Tongue (tissue), 2 donors: ENCODE results near the gene FAM163A. TPM values are rescaled to one million over a fixed set of nuclear protein-coding genes. Genes with fewer than 3 reads are reported as not detected.
"Not testable (repeated sequence)": the region's sequence is repeated elsewhere in the genome, so short reads cannot be mapped to it uniquely, and the experiment has no call there.

Source experiments
- DNase-seq: peaks from one replicate; pipeline ENCODE4 v3.0.0-alpha.2; 2015
- total RNA-seq: library from RNA; depleted of rRNA; stranded (reverse); fragments of >200 nt; gene quantifications from one replicate; pipeline ENCODE4 v1.2.3, GENCODE V29; 2014

Gene FAM163A
- 0.21 TPM for total RNA-seq

GRCh38 chr1:179742717-179743678, at the start of gene FAM163A:
Gene FAM163A (plus strand): TSS chr1:179743291. CDS start chr1:179813098, 69,807 bp downstream.
- DNase-seq: peak; percentile 38

GRCh38 chr1:179694530-179694929, 48.6 kb upstream of the FAM163A start:
- DNase-seq: not testable (repeated sequence)

- no peak for DNase-seq
Observed at GRCh38 chr1:179702946-179703539, 40.0 kb upstream of the FAM163A start.

GRCh38 chr1:179706339-179706941, 36.7 kb upstream of the FAM163A start:
- DNase-seq: peak; percentile 91

GRCh38 chr1:179707406-179707805, 35.7 kb upstream of the FAM163A start:
- DNase-seq: no peak

DNA sequence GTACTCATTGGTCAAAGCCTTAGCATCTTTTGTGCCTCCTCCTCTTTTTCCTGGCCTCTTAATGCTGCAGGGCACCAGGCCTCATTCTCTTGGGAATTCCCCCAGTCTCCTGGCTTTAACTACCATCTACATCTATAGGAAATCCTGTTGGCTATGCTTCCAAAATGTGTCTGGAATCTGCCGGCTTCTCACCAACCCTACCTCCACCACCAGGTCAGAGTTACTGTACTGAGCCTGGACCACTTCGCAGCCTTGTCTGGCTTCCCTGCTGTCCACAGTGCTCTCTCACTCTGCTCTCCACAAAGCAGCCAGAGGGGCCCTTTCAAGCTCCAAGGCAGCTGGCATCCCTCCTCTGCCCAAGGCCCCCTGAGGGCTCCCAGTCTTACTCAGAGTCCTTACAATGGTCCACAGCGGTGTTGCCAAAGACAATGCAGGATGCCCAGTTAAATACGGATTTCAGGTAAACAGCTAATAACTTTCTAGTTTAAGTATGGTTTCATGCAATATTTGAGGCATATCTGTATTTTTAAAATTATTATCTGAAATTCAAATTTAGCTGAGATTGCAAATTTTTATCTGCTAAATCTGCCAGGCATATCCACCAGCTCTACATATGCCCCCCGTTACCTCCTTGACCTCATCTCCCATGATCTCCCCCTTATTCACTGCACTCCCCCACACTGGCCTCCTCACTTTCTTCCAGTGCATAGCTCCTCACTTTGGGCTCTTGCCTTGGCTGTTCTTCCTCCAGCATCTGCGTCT, 34.5 kb upstream of the FAM163A start:
- no peak for DNase-seq

- peak; percentile 76 for DNase-seq
Observed at GRCh38 chr1:179709841-179710329, 33.2 kb upstream of the FAM163A start.

GRCh38 chr1:179714159-179714558, 28.9 kb upstream of the FAM163A start:
- DNase-seq: no peak

GRCh38 chr1:179714623-179715022, 28.5 kb upstream of the FAM163A start:
- DNase-seq: no peak

DNA sequence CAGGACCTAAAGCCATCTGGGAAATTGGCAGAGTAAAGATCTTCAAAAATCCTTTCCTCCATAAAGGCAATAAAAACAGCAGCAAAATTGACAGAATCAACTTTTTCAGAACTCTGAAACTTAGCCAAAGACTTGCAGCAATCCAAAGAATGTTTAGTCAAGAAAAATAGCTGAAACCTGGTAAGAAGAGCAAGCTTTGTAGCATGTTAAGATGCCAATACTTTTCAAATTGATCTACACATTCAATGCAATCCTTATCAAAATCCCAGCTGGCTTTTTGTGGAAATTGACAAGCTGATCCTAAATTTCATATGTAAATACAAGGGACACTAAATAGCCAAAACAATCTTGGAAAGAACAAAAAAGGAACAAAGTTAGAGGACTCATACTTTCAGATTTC, 23.8 kb upstream of the FAM163A start:
- DNase-seq: no peak

DNA sequence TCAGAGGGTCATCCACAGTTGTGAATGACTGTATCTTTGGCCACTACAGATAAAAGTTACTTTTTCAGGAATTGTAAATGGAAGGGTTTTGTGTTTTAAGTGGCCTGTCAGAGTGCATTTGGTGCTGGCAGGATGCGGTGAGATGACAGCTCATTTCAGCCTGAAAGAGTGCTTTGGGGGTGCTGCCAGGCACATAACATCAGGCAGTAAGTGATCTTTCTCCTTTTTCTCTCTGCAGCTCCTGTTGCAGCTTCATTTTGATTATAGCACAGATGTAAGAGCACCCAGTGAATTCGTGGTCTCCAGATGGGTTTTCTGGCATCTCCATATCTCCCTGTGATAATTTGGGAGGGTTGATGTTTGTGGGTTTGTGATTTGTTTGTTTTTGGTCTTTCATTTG, 14.8 kb upstream of the FAM163A start:
- no peak for DNase-seq

DNA sequence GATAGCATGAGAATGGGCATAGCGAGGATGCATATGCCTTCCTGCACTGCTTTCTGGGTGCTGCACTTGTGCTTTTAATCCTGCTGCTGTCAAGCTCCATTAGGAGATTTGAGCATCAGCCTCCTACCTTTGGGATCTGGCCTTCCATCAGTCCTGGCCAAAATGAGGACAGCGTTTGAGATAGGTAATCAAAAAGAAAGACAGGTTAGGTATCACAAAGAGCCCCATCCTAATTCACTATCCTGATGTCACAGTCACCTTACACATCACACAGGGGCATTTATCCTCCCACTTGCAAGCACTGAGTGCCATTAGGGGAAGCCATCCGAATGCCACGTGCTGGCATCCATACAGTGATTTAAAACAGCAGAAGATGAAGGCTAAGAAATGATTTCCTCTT, 13.2 kb upstream of the FAM163A start:
- no peak for DNase-seq

DNA sequence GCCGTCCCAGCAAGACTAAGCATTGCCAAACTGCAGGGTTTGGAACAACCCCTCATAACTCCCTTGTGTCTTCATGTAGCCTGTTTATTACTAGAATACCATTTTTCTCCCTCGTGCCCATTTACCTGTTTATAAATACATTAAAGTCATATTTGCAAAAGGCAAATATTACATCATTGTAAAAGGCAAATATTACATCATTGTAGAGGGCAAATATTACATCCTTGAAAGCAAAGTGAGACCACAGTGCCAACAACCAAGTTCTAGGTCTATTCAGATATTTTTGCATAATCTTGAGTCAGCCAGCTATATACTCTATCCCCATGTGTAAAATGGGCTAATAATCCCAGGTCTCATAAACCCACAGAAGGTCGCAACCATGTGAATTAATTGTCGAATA, 11.4 kb upstream of the FAM163A start:
- DNase-seq: no peak

DNA sequence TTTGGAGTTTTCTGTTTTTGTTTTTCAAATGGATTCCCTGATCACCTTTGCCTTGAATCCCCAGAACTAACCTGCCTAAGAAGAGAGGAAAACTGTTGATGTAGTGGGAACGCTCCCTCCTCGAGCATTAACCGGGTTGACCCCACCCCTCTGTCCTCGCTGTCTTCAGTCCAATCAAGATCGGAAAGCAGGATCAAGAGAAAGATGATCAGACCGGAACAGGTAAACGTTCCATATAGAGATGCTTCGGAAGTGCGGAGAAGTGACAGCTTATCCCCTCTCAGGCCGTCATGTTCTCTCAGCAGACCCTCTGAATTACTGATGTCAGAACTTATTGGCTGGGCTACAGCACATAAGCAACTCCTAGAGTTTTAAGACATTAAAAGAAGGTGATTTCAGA, 800 bp upstream of the FAM163A start:
- DNase-seq: no peak

- peak; percentile 11 for DNase-seq
Observed at GRCh38 chr1:179743679-179744400, 749 bp downstream of the FAM163A start.

DNA sequence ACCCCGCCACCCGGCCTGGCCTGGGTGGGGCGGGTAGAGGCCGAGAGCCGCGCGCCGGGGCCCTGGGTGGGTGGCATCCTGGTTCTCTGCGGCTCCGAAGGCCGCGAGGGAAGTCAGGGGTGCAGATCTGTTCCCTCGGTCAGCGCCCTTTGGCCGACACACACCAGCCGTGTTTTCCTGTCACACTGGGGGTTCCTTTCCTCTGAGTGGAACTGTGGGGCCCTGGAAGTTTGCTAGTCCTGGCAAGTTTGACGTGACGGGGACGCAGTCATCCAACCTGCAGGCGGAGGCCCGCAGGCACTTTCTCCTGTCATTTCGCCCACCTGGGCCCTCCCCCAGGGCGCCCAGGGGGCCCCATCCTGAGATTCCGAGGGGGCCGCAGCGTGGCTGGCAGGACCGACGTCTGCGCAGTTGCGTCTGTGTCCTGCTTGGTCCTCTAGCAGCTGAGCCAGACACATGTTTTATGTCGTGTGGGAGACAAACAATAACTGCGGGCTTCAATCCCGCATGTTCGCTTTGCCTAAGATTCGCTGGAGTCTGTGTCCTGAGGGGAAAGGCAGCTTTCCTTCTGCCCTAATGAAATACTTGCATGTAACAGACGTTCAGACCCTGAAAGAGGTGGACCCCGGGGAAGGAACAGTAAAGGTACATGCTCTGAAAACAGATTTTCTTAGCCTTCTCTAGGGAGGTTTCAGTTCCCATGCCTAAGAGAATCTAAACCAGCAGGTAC, 1.5 kb downstream of the FAM163A start:
- peak; percentile 6 for DNase-seq

DNA sequence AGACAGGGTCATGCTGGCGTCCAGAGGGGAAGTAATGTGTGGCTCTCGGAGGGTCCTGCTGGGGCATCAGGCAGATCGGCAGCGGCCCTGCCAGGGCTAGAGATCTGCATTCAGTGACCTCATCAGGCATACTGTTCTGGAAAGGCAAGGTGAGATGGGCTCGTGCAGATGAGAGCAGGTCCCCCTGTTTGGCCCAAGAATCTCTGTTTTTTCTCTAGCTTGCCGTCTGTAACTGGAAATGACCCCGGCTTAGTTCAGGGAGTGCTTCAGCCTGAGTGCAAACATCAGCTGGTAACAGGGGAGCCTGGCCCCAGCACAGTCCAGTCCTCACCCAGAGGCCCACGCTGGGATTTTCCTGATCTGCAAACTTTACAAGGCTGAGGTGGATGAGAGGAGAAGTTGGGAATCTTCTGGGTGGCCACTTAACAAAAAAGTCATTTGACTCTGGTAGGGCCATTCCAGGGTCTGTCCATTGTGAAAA, 2.1 kb downstream of the FAM163A start:
- no peak for DNase-seq

- DNase-seq: no peak
Observed at GRCh38 chr1:179745743-179746142, 2.7 kb downstream of the FAM163A start.

DNA sequence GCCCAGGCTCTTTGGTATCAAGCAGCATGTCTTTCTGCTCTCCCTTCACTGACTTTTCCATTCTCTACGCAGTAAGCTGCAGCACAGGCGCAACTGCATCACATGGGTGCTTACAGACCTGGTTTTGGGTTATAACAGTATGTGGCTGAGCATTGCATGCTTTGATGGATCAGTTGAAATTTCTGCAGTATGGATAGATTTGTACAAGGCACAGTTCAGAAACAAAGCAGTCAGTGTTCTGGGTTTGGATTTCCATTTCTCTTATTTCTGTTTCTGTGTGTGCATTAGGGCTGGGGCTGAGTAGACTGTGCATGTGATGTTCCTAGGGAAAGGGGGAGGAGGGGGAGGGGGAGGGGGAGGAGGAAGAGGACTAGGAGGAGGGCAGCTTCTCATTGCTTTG, 4.5 kb downstream of the FAM163A start:
- DNase-seq: no peak

DNA sequence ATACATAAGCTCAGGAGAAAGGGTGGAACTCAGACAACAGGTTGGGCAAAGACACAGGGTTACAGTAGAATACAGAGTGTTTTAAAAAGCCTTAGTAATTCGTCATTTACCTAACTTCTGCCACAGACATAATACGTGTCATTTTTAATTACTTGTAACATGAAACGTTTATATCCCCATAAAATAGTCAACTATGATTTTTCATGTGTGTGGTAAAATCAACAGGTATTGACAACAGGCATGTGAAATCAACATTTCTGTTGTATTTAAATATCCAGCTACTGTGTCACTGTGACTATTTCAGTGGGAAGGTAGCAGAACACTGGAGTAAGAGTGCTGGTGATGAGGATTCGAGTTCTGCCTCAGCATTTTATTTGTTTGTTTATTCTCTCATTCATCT, 5.7 kb downstream of the FAM163A start:
- no peak for DNase-seq

DNA sequence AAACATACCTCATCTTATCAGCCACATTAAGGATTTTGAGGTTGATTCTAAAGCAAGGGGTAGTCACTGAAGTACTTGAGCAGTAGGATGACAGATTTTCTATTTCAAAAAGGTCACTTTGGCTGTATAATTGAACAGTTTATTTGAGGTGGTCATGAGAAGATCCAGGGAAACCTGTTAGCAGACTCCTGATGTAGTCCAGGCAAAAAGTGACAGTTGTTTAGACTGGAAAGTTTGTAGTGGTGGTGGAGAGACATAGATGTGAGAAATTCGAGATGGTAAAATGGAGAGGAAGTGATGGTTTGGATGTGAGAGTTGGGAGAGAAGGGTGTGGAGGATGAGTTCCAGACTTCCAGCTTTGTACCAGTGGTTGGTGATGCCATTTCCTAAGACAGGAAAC, 7.5 kb downstream of the FAM163A start:
- no peak for DNase-seq
